HG03558 (cell line): ENCODE results near the gene CYP2W1.
A peak's percentile ranks its signal among the peaks of the same experiment; 100 is the strongest.
"Not testable (repeated sequence)": the region's sequence is repeated elsewhere in the genome, so short reads cannot be mapped to it uniquely, and the experiment has no call there.

ENCODE experiments used
- ATAC-seq: cut with Tn5 transposase; IDR thresholded peaks from one replicate; pipeline ENCODE4 v1.9.1; 2021; ENCODE audit warnings: moderate number of reproducible peaks; ENCODE audit not compliant: unreplicated experiment; ENCODE audit errors: extremely low read depth

Gene CYP2W1

DNA sequence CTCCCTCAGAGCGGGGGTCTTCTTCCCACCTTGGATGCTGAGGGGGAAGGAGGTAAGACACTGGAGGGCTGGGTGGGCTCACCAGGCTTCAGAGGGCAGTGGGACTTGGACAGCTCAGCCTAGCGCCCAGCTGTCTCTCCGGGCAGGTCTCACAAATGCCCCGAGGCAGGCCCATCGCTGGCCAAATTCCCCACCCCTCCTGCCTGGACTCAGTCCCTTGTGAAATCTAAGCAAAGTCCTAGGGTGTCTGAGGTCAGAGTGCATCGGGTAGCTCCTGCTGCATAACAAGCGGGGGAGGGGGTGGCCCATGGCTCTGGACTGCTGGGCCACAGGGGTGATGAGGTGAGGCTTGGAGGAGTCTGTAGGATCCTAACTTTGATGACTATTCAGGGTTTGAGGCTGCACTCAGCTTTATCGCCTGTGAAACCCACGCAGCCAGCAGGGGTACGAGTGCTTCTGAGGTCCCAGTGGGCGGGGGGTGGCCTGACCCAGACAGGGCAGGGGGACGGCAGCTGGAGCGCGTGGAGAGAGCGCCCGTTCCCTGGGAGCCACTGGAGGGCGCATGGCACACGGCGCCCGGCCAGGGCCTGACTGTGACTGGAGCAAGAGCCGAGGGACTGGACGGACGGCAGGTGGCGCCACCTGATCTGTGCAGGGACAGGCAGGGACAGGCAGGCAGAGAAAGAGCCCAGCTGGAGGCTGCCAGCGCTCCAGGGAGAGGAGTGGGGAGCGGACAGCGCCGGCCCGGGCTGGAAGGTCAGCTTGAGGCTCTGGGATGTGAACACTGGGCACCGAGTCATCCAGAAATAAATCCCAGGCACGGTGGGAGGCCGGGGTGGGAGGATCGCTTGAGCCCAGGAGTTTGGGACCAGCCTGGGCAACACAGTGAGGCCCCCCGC, 10.0 kb downstream of the CYP2W1 start:
- ATAC-seq, result peak; percentile 46

DNA sequence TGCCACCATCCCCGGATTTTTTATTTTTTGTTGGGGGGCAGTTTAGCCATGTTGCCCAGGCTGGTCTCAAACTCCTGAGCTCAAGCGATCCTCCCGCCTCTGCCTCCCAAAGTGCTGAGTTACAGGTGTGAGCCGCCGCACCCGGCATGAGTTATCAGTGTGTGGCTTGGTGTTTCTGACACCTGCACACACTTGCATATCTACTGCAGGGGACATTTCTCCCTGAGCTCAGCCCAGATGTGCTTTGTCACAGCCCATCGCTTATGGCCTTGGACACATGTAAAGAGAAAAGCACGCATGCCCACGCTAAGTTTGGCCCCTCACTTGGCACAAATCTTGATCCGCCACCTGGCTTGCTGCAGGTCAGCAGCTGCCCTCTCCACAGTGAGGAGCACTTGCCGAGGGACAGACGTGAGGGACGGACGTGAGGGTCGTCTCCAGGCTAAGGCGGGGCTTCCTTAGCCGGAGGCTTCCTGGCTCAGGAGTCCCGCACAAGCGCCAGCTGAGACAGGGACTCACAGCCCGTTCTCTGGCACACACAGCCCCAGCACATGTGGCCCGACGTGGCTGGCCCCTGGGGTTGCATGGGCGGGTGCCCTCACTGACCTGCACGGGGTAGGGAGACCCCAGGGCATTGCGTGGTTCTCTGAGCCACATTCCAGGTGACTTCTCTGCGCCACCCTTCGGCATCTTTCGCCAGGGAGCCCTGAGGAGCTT, 11.8 kb downstream of the CYP2W1 start:
- ATAC-seq, result no peak

DNA sequence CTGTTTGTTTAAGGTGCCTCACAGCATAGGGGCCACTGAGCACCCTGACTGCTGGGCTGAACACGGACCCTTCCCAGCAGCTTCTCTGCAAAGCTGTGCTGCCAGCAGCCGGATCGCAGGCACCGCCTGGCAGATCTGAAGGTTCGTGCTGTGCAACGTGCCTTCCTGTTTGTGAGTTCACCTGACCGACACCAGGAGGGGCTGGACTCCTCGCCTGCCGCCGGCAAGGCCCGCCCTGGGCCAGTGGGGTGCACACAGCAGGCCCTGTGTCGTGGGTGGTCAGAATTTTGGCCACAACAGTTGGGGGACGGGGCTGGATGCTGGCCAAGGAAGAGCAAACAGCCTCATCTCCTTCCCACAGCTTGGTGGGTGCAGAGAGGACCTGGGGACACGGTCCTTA, 12.6 kb downstream of the CYP2W1 start:
- ATAC-seq, result no peak

DNA sequence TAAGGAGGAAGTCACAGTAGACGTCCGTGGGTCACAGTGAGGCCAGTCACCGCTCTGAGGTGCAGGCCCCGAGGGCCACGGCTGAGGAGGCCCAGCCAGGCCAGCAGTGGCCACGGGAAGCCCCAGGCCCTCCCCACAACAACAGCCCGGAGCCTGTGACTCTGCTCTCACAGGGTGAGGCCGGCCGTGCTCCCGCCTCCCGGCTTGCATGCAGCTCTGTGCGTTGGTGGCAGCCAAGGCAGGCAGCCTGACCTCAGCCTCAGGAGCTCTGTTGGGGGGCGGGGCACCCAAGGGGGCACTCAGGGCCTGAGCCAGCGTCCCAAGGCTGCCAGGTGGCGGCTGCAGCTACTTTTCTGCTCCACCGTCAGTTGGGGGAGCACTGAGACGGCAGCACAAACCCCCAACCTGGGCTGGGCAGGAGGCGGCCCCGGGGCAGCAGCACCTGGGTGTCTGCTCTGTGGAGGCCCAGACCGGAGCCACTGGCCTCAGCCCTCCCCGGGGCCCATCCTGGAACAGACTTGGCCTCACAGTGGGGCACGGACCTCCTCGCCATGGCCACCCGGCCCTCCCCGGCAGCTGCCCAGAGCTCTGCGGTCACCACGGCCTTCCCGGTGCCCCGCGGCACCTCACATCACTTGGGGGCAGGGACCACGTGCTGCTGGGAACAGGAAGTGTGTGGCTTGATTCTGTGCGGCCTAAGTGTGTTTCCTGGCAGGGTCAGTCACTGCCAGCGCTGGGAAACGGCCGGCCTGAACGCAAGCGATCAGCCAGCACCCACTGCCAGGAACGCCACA, 13.3 kb downstream of the CYP2W1 start:
- ATAC-seq, result no peak

DNA sequence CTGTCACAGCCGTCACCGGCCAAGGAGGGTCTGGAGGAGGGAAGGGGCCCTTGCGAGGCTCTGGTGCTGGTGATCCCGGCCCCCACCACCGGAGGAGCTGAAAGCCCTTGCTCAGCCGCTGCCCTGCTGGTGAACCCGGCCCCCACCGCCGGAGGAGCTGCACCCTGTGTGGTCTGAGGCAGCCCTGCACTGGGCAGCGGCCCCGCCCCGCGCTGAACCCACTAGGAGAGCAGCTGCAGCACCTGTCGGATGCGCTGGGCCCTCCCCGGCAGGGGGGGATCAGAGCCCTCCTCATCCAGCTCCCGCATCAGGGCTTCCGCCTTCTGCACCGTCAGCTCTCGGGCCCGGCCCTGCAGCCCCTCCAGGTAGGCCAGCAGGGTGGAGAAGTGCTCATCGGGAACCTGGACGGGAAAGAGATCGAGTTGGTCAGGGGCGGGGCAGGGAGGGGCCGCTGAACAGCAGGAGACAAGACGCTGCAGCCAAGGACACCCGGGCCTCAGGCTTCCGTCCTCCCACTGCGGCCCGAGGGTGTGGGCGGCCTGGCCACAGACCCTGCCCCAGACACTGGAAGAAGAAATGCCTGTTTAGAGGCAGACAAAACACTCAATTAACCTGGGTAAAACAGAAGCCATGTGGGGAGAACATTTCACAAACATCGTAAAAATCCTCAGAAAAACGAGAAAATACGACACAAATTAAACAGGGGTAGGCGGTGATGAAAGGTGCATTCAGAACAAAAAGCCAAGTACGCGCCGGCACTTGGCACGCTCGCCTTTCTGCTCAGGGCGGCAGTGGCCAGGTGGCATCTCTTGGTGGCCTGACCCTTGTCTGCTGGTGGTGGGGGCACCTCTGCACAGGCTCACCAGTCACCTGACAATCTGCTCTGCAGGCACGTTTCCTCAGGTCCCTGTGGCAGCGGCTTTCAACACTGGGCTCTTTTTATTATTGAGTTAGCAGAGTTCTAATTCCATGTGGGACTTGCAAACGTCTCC, 14.7 kb downstream of the CYP2W1 start:
- no peak for ATAC-seq

DNA sequence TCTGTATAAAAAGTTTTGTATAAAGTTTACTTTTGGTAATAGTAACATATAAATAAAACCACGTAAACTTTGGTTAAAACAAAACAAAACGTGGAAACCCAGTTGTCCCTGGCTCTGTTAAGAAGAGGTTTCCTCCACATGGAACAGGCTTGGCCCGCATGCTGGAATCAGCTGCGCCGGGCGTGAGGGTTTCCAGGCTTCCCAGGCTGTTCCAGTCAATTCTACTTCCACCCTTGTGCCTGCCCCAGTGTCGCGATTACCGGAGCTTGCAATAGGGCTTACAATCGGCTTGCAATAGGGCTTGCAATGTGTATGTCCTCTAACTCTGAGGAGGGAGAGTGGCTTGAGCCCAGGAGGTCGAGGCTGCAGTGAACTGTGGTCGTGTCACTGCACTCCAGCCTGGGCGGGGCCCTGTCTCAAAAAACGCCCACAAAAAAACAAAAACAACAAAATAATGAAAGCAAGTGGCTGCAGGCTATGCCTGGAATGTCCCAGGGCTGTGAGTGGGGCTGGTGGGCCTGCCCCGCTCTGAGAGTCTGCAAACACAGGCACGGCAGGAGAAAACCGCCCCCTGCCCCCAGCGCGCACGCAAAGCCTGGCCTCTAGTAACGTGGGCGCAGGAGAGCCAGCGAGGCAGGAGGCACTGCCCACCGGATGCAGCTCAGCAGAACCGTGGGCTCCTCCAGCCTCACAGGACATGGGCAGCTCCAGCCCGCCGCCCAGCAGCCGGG, 16.3 kb downstream of the CYP2W1 start:
- no peak for ATAC-seq

DNA sequence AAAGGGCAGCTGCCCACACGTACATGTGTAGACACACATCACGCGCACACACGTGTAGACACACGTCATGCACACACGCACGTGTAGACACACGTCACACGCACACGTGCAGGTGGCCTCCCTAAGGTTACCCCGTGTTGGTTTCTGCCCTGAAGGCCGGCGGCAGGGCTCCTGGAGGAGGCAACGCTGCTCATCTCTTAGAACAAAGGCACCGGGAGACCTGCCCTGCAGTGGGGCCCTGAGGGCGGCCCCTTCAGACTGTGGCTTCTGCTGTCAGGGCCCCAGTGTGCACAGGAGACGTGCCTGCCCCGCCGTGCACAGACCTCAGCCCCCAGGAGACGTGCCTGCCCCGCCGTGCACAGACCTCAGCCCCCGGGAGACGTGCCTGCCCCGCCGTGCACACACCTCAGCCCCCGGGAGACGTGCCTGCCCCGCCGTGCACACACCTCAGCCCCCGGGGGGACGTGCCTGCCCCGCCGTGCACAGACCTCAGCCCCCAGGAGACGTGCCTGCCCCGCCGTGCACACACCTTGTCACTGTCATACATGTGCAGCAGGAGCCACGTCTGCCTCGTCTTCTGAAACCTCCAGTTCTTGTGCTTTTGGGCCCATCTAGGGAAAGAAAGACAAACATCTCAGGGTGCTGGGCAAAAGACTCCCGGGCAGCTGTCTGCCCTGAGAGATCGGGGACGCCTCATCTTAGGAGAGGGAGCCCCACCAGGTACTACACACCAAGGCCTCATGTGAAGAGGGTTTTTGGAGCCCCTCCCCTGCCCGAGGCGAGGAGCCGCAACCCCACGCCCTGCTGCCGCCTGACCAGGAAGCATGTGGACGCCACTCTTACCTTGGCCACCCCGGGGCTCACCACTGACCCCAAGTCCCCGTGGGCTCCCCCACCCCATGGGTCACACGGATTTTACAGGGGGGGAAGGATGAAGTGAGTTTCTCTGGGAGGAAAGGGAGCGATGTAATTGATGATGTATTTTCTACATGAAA, 17.3 kb downstream of the CYP2W1 start:
- ATAC-seq, result no peak

DNA sequence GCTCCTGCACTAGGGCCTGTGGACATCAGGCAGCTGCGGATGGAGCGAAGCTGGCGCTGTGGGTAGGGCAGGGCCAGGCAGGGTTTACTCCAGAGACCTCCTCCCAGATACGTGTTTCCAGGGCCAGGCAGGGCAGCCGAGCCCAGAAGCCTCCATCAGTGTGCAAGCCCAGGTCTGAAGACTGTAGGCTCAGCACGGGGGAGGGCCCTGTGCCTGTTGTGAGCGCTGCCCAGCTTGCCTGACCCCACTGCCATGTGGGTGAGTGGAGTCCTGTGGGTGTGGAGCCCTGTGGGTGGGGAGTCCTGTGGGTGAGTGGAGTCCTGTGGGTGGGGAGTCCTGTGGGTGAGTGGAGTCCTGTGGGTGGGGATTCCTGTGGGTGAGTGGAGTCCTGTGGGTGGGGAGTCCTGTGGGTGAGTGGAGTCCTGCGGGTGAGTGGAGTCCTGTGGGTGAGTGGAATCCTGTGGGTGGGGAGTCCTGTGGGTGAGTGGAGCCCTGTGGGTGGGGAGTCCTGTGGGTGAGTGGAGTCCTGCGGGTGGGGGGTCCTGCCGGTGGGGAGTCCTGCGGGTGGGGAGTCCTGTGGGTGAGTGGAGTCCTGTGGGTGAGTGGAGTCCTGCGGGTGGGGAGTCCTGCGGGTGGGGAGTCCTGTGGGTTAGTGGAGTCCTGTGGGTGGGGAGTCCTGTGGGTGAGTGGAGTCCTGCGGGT, 18.2 kb downstream of the CYP2W1 start:
- not testable (repeated sequence) for ATAC-seq

DNA sequence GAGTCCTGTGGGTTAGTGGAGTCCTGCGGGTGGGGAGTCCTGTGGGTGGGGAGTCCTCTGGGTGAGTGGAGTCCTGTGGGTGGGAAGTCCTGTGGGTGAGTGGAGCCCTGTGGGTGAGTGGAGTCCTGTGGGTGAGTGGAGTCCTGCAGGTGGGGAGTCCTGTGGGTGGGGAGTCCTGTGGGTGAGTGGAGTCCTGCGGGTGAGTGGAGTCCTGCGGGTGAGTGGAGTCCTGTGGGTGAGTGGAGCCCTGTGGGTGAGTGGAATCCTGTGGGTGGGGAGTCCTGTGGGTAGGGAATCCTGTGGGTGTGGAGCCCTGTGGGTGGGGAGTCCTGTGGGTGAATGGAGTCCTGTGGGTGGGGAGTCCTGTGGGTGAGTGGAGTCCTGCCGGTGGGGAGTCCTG, 19.0 kb downstream of the CYP2W1 start:
- not testable (repeated sequence) for ATAC-seq

DNA sequence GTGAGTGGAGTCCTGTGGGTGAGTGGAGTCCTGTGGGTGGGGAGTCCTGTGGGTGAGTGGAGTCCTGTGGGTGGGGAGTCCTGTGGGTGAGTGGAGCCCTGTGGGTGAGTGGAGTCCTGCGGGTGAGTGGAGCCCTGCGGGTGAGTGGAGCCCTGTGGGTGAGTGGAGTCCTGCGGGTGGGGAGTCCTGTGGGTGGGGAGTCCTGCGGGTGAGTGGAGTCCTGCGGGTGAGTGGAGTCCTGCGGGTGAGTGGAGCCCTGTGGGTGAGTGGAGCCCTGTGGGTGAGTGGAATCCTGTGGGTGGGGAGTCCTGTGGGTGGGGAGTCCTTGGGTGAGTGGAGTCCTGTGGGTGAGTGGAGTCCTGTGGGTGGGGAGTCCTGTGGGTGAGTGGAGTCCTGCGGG, 19.5 kb downstream of the CYP2W1 start:
- not testable (repeated sequence) for ATAC-seq

DNA sequence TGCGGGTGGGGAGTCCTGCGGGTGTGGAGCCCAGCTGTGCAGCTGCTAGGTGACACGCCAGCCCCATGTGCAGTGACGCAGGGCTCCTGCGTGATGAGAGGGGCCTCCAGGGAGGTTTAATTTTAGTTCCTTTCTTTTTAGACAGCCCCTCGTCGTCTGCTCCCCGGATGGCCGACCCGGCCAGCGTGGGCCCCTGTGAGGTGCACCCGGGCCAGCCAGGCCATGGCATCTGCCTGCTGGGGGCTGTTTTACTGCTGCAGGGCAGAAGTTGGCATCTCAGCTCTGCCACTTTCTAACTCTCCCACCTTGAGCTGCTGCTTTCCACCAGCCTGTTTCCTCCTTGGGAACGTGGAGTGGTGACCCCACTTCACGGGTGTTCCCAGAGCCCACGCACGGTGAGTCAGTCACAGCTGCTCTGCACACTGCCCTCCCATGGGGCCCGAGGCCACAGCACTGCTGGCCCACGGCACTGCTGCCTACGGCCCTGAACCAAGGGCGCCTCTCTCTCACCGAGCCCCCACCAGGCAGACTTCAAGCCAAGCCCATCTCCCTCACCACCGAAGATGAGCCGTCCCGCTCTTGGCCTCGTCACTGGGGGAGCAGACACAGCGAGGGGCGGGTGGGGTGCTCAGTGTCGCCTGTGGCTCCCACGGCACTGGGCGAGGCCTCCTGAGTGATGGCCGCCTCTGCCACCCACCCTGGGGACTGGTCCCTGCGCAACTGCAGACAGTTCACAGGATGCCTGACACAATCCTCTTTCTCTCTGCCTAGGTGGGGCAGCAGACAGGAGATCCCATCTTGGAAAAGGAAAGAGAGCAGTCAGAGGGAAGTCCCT, 21.3 kb downstream of the CYP2W1 start:
- no peak for ATAC-seq

DNA sequence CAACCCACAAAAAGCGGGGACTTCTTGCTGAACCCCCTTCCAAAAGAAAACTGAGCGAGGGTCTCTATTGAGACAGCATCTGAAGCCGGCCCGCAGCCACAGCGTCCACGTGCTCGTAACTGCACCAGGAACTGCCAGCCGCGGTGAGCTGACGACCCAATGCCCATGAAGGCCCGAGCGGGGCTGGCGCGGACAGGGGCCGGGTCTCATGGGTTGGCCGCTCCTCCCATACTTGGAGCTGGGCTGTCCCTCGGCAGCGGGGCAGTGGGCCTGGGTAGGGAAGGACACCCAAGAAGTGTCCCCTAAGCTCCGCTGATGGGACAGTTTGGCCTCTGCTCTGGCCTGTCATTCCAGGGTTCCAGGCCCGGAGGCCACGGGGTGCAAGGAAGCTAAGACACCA, 22.3 kb downstream of the CYP2W1 start:
- no peak for ATAC-seq

DNA sequence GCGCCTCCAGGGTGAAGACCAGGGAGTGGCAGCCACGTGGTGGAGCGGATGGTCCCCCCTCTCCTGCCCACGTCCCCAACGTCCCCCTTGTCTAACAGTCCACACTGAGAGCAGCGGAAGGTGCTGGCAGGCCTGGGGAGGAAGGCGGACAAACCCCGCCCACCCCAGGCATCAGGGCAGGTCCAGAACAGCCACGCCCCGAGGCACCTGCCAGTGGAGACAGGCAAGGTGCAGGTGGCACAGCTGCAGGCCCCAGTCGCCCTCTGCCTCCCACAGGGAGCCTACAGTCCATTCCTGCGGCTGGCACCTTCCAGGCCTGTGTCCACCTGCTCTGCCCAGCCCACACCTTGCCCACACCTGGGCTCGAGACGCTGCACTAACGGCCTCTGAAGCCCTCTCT, 24.9 kb downstream of the CYP2W1 start:
- no peak for ATAC-seq

DNA sequence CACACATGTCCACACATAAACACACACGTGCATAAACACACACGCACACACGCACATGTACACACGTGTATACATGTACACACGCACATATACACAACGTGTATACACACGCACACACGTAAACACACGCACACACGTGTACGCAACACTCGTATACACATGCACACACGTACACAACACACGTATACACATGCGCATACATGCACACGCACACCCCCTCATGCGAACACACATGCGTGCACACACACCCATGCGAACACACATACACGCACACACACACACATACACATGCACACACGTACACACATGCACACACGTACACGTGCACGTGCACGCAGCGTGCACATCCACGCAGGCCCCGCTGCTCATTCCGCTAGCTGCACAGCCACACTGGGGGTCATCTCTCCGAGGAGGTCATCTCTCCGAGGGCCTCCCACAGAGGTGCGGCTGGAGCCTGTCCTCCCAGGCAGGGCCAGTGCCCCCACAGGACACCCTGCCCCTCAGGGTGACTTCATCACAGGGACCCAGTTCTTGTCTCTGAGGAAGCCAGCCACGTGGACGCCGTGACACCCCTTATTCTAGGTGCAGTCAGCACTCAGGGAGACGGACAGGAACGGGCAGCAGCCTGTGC, 25.9 kb downstream of the CYP2W1 start:
- ATAC-seq, result no peak

DNA sequence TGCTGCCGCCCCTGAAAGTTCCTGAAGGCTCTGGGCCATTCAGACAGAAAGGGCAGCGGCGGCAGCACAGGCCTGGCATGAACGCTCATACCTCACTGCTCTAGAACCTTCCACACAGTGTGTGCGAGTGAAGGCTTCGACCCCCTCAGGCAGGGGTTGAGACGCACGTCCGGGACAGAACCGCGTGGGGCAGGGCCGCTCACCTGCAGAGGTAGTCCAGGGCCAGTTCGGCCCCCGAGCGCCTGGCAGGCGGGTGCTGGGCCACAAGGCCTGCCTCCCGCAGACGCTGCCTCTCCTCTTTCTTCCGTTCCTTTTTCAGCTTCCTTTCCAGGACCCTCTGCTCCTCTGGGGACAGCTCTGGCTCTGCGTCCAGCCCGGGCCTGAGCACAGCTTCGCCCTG, 26.8 kb downstream of the CYP2W1 start:
- no peak for ATAC-seq

DNA sequence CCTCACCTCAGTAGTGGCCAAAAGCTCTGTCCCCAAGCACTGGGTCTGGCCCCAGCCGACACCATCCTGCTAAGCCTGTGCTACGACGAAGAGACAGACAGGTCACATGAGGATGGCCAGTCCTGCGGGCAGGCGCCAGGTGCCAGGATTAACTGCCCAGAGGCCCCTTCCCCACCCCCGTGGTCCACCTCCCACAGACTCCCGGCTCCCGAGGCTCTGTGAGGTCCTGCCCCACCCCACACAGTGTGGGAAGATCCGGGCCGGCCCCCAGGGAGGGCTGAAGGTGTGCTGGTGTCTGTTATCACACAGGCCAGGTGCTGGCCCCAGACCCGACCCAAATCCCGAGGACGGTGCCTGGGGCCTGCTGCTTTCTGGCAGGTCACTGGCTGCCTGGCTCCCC, 27.2 kb downstream of the CYP2W1 start:
- ATAC-seq, result no peak
